Astrocyte (in vitro differentiated cells and primary cell): ENCODE data around the gene TBX5.

Experiments used
- CTCF ChIP-seq: IDR thresholded peaks from 2 replicates; pipeline ENCODE4 v1.5.1; 2011; ENCODE audit warnings: low read depth, mild to moderate bottlenecking, inconsistent platforms, low read length, moderate library complexity; ENCODE audit not compliant: insufficient read depth
- EZH2 ChIP-seq: IDR thresholded peaks from 2 replicates; pipeline ENCODE4 v1.6.1; 2012; ENCODE audit warnings: mild to moderate bottlenecking, low read length, inconsistent platforms; ENCODE audit not compliant: insufficient read depth

- no peak for TF ChIP-seq CTCF
- no peak for TF ChIP-seq EZH2
Observed at GRCh38 chr12:114416028-114416427, 10.1 kb upstream of the TBX5 start.
